Prostate gland (tissue), 2 donors: ENCODE measurements around the gene SNX10. TPM values are rescaled to one million over a fixed set of nuclear protein-coding genes. Genes with fewer than 3 reads are reported as not detected.

Source experiments
- DNase-seq: peaks from one replicate; pipeline ENCODE4 v3.0.0-alpha.2; 2019; ENCODE audit warnings: low spot score
- H3K27ac ChIP-seq, 2 donors: fragments of 200-600 bp; sonication (generic); 2 replicates each; pipeline ENCODE4 v1.5.1; 2017 to 2019
- H3K27me3 ChIP-seq: fragments of 200-600 bp; sonication (generic); replicated peaks from 2 replicates; pipeline ENCODE4 v1.5.1; 2019; ENCODE audit not compliant: insufficient read depth
- H3K36me3 ChIP-seq, 2 donors: fragments of 200-600 bp; sonication (generic); 1 replicate in 1 of 2; 2 replicates in 1 of 2; pipeline versions ENCODE4 v1.5.1 to v1.8.1; 2017 to 2019
- H3K4me1 ChIP-seq: fragments of 200-600 bp; sonication (generic); replicated peaks from 2 replicates; pipeline ENCODE4 v1.5.1; 2019
- H3K4me3 ChIP-seq, 2 donors: fragments of 200-600 bp; sonication (generic); 2 replicates each; pipeline ENCODE4 v1.5.1; 2017 to 2019
- H3K9me3 ChIP-seq: fragments of 200-600 bp; sonication (generic); 2 replicates; pipeline ENCODE4 v1.5.1; 2017
- CTCF ChIP-seq, 4 experiments: fragments of 200-600 bp in 2 of 4; fragments of 450-650 bp in 2 of 4; sonication (generic) in 2 of 4; IDR thresholded peaks; 1 replicate in 3 of 4; 2 replicates in 1 of 4; pipeline ENCODE4 v1.5.1; 2016 to 2019; ENCODE audit warnings: antibody characterized with exemption in 4 of 4, mild to moderate bottlenecking in 2 of 4, moderate library complexity in 2 of 4
- POLR2A ChIP-seq: fragments of 450-650 bp; IDR thresholded peaks from one replicate; pipeline ENCODE4 v1.6.1; 2016; ENCODE audit warnings: antibody characterized with exemption, mild to moderate bottlenecking
- POLR2AphosphoS5 ChIP-seq: sonication (generic); formaldehyde crosslinking; IDR thresholded peaks from one replicate; pipeline ENCODE4 v1.6.1; 2017; ENCODE audit warnings: antibody characterized with exemption
- WGBS: methylation state at CpG from one replicate; pipeline ENCODE4 v1.1.5; 2018; 5-methylcytosine and 5-hydroxymethylcytosine counted together
- intact Hi-C: fragments of 100-400 bp; cut with DNase I; formaldehyde crosslinking; loops from one replicate; pipeline ENCODE4 v1.14.2; 2022
- total RNA-seq, 2 donors: library from RNA; depleted of rRNA; stranded (reverse); fragments of >200 nt; gene quantifications; one replicate each; pipeline ENCODE4 v1.1.0, GENCODE V29; 2016

SNX10 gene
- total RNA-seq, 2 donors from 2014 or later = 4.7 to 6.8 TPM

GRCh38 chr7:26375726-26376174 lies 84.1 kb downstream of the SNX10 start:
- Histone ChIP-seq H3K27me3 (no peaks in the 10 kb centered on the region), H3K27ac (no peak overlapping the region), H3K4me1 (no peaks in the 10 kb centered on the region), H3K36me3 (no peaks in the 10 kb centered on the region), H3K4me3 (peak overlapping the region; percentile 22 to 37), H3K9me3 (no peaks in the 10 kb centered on the region)
- WGBS = 14% methylated on average over 14 of the region's 14 CpGs
- intact Hi-C loops = loop anchor here (10.0 kb wide), 2 partner anchors 489 to 511 kb away; partner anchors contain the start of gene SKAP2
- TF ChIP-seq POLR2A (no peak), POLR2AphosphoS5 (no peak)
- DNase-seq = no peak

DNA sequence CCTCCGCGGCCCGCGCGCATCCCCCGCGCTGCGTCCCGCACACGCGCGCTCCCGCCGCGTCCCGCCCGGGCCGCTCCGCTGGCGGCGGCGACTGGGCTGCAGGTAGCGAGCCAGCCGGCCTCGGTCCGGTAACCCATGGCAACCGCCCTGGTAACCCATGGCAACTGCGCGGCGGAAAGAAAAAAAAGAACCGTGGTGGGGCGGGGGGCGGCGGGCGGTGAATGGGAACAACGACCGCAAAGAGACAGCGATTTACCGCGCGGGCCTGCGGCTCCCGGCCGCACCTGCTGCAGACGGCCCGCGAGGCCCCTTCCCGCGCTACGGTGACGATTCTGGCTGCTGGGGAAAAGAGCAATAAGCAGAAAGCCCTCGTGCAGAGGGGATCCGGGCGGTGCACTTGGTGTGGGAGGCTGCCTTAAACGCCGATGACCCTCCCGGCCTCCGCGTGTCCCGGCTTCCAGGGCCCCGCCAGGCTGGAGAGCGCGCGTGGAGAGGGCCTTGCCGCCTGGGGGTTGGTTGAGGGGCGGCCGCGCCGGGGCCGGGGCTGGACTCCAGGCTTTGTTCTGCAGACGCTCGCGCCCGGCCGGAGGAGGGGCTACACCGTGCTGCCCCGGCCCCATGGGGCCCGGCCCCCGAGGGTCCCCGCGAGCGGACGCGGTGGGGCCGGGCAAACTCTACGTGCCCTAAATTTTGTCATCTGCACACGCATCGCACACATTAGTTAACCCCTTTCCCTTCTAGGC lies 84.7 kb downstream of the SNX10 start:
- DNase-seq = no peak

DNA sequence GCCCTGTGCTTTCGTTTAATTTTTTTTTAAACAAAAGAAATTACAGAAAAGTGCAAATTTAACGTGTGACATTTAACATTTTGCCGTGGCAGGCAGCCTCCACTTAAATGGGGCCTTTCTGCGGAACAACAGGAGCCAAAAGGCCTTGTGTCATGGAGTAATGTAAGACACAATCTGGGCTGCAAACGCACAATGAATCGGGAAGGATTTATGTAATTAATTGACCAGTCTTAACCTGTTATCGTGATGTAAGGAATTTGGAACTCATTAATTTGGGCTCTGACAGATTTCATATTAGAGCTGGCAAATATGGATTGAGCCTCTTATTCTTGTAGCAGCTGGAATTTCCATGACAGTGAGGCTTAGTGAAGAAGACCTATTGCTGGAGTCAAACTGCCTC lies 86.4 kb downstream of the SNX10 start:
- Histone ChIP-seq H3K9me3 (no peaks in the 10 kb centered on the region), H3K27me3 (no peaks in the 10 kb centered on the region), H3K27ac (no peak overlapping the region), H3K4me1 (no peaks in the 10 kb centered on the region), H3K4me3 (no peak overlapping the region), H3K36me3 (no peaks in the 10 kb centered on the region)
- WGBS = 78% methylated on average over 7 of the region's 7 CpGs
- no peak for TF ChIP-seq POLR2AphosphoS5
- TF ChIP-seq POLR2A = no peak
- no peak for TF ChIP-seq CTCF (IDR thresholded peaks at IDR 0.05)
- intact Hi-C loops = loop anchor here (10.0 kb wide), 2 partner anchors 487 to 513 kb away; partner anchors contain the start of gene SKAP2
- no peak for DNase-seq

More for the DNA sequence above, 84.7 kb downstream of the SNX10 start:
- intact Hi-C loops = loop anchor here (10.0 kb wide), 2 partner anchors 488 to 512 kb away; partner anchors contain the start of gene SKAP2
- Histone ChIP-seq H3K9me3 (no peaks in the 10 kb centered on the region), H3K27me3 (no peaks in the 10 kb centered on the region), H3K4me3 (peak overlapping the region; percentile 22 to 37), H3K27ac (no peak overlapping the region), H3K4me1 (no peaks in the 10 kb centered on the region), H3K36me3 (no peaks in the 10 kb centered on the region)
- TF ChIP-seq POLR2A (no peak), CTCF (IDR thresholded peaks at IDR 0.05) (no peak), POLR2AphosphoS5 (no peak)
- WGBS = under 1% methylated on average over 81 of the region's 88 CpGs

- Histone ChIP-seq H3K4me3 (no peak overlapping the region), H3K9me3 (no peaks in the 10 kb centered on the region), H3K36me3 (no peaks in the 10 kb centered on the region), H3K27ac (no peak overlapping the region), H3K4me1 (no peaks in the 10 kb centered on the region), H3K27me3 (no peaks in the 10 kb centered on the region)
- no peak for TF ChIP-seq POLR2A
- no peak for TF ChIP-seq CTCF (IDR thresholded peaks at IDR 0.05)
- no peak for TF ChIP-seq POLR2AphosphoS5
- 42% methylated on average over 3 of the region's 3 CpGs for WGBS
- intact Hi-C loops = loop anchor here (10.0 kb wide), 2 partner anchors 485 to 515 kb away; partner anchors contain the start of gene SKAP2
- DNase-seq = no peak
These were observed 88.0 kb downstream of the SNX10 start for GRCh38 chr7:26379711-26380110.

GRCh38 chr7:26381476-26382353 lies 90.1 kb downstream of the SNX10 start:
- WGBS = 79% methylated on average over 10 of the region's 10 CpGs
- intact Hi-C loops = no loop called here
- H3K27me3 ChIP-seq = no peaks in the 10 kb centered on the region

More at GRCh38 chr7:26381476-26382353, 90.1 kb downstream of the SNX10 start:
- no peaks in the 10 kb centered on the region for H3K9me3 ChIP-seq
- H3K36me3 ChIP-seq = no peaks in the 10 kb centered on the region
- H3K4me1 ChIP-seq = no peaks in the 10 kb centered on the region
- no peak overlapping the region for H3K27ac ChIP-seq
- no peak for DNase-seq
- TF ChIP-seq POLR2AphosphoS5 = no peak
- no peak for TF ChIP-seq CTCF (IDR thresholded peaks at IDR 0.05)
- TF ChIP-seq POLR2A = no peak
- H3K4me3 ChIP-seq = no peak overlapping the region
